Measurements from ENCODE around the gene ANGPT4. TPM values are rescaled to one million over a fixed set of nuclear protein-coding genes. Genes with fewer than 3 reads are reported as not detected.

The ANGPT4 gene
- total and polyA plus RNA-seq, 10 of the 15 experiments (the other 5 are each of a cell fraction or from before 2014, with no cell fraction given) = 0.01 to 0.16 TPM; not detected in 8

GRCh38 chr20:933029-933428 lies 16.9 kb upstream of the ANGPT4 start:
- H3K4me2 ChIP-seq (ENCODE audit: control insufficient read depth, insufficient read depth) = no peak overlapping the region
- no peaks in the 10 kb centered on the region for H4K20me1 ChIP-seq (ENCODE audit: control insufficient read depth, insufficient read depth)
- RAD21 ChIA-PET (ENCODE audit: unreplicated experiment) = interaction anchor here (0.9 kb wide), 1 partner anchor 40 kb away, joined by 3 read pairs; no protein-coding TSS in a partner anchor
- ATAC-seq (no peak), FAIRE-seq (no peak), DNase-seq (ENCODE audit: low read depth, low spot score) (no peak)
- H3K27ac ChIP-seq (ENCODE audit: control insufficient read depth, insufficient read depth) = no peak overlapping the region
- in situ Hi-C loops (cut with MboI) (no loop called here), intact Hi-C loops (cut with micrococcal nuclease; ENCODE audit: unreplicated experiment) (no loop called here)
- no peak overlapping the region for H2AFZ ChIP-seq (ENCODE audit: control insufficient read depth, low read depth, low read length)
- CTCF ChIA-PET = interaction anchor here (0.7 to 1.9 kb wide), 2 partner anchors 23 to 24 kb away, joined by 3 to 6 read pairs; no protein-coding TSS in a partner anchor
- no peak for TF ChIP-seq NBN (IDR thresholded peaks at IDR 0.05)
- no peak for TF ChIP-seq ELK1 (IDR thresholded peaks at IDR 0.05; ENCODE audit: low read depth, low read length)
- TF ChIP-seq BRCA1 (IDR thresholded peaks at IDR 0.05; ENCODE audit: low read depth, low read length) = no peak
- no peak for TF ChIP-seq POU2F2 (IDR thresholded peaks at IDR 0.05; ENCODE audit: borderline replicate concordance, low read depth, low read length)
- no peak for TF ChIP-seq HCFC1 (IDR thresholded peaks at IDR 0.05; ENCODE audit: low read length)
- SMC1A ChIA-PET (ENCODE audit: uncharacterized antibody, unreplicated experiment) = no interaction called here
- no peaks in the 10 kb centered on the region for H3K36me3 ChIP-seq (ENCODE audit: control insufficient read depth in 2 of 2, insufficient read depth in 2 of 2, low read length in 1 of 2)
- no peaks in the 10 kb centered on the region for H3K27me3 ChIP-seq (replicated peaks in 1 of 2; ENCODE audit: control insufficient read depth in 2 of 2, insufficient read depth in 2 of 2, low read length in 1 of 2)
- H3K4me3 ChIP-seq = no peak overlapping the region
- no peak overlapping the region for H3K9ac ChIP-seq (ENCODE audit: control insufficient read depth, insufficient read depth, low read length)
- POLR2A ChIA-PET = no interaction called here
- WGBS (ENCODE audit: insufficient coverage, insufficient replicate concordance, low lambda C conversion rate, missing lambda C conversion rate) = 3% methylated on average over 2 of the region's 2 CpGs
- no peaks in the 10 kb centered on the region for H3K79me2 ChIP-seq (ENCODE audit: control insufficient read depth, insufficient read depth, low read length)
- no TSS peak for BruUV-seq (replicated peaks)
- peaks cover 6% of the 10 kb centered on the region; the same call in 2 of the 3 replicates for H3K9me3 ChIP-seq (replicated peaks; ENCODE audit: control insufficient read depth, insufficient read depth, low read length)
- no peaks in the 10 kb centered on the region for H3K4me1 ChIP-seq (ENCODE audit: control insufficient read depth, insufficient read depth, low read length)

GRCh38 chr20:931401-931800 lies 15.3 kb upstream of the ANGPT4 start:
- WGBS (ENCODE audit: insufficient coverage, insufficient replicate concordance, low lambda C conversion rate, missing lambda C conversion rate) = 5% methylated on average over 1 of the region's 1 CpG
- intact Hi-C loops (cut with micrococcal nuclease; ENCODE audit: unreplicated experiment) = no loop called here
- H3K9ac ChIP-seq (ENCODE audit: control insufficient read depth, insufficient read depth, low read length) = no peak overlapping the region
- POLR2A ChIA-PET = no interaction called here
- peaks cover 6% of the 10 kb centered on the region; the same call in 2 of the 3 replicates for H3K9me3 ChIP-seq (replicated peaks; ENCODE audit: control insufficient read depth, insufficient read depth, low read length)
- FAIRE-seq (no peak), DNase-seq (ENCODE audit: low read depth, low spot score) (no peak), ATAC-seq (no peak)
- RAD21 ChIA-PET (ENCODE audit: unreplicated experiment) = no interaction called here
- no peak overlapping the region for H3K4me3 ChIP-seq
- H4K20me1 ChIP-seq (ENCODE audit: control insufficient read depth, insufficient read depth) = no peaks in the 10 kb centered on the region
- SMC1A ChIA-PET (ENCODE audit: uncharacterized antibody, unreplicated experiment) = no interaction called here
- H3K36me3 ChIP-seq (ENCODE audit: control insufficient read depth in 2 of 2, insufficient read depth in 2 of 2, low read length in 1 of 2) = no peaks in the 10 kb centered on the region
- CTCF ChIA-PET = no interaction called here
- in situ Hi-C loops (cut with MboI) = no loop called here
- no peak overlapping the region for H3K4me2 ChIP-seq (ENCODE audit: control insufficient read depth, insufficient read depth)
- BruUV-seq (replicated peaks) = no TSS peak
- no peaks in the 10 kb centered on the region for H3K4me1 ChIP-seq (ENCODE audit: control insufficient read depth, insufficient read depth, low read length)
- no peaks in the 10 kb centered on the region; a peak in 1 of 4 replicates for H3K27me3 ChIP-seq (replicated peaks in 1 of 2; ENCODE audit: control insufficient read depth in 2 of 2, insufficient read depth in 2 of 2, low read length in 1 of 2)
- H2AFZ ChIP-seq (ENCODE audit: control insufficient read depth, low read depth, low read length) = no peak overlapping the region
- no peak overlapping the region for H3K27ac ChIP-seq (ENCODE audit: control insufficient read depth, insufficient read depth)
- H3K79me2 ChIP-seq (ENCODE audit: control insufficient read depth, insufficient read depth, low read length) = no peaks in the 10 kb centered on the region
- TF ChIP-seq, protein P1, sequence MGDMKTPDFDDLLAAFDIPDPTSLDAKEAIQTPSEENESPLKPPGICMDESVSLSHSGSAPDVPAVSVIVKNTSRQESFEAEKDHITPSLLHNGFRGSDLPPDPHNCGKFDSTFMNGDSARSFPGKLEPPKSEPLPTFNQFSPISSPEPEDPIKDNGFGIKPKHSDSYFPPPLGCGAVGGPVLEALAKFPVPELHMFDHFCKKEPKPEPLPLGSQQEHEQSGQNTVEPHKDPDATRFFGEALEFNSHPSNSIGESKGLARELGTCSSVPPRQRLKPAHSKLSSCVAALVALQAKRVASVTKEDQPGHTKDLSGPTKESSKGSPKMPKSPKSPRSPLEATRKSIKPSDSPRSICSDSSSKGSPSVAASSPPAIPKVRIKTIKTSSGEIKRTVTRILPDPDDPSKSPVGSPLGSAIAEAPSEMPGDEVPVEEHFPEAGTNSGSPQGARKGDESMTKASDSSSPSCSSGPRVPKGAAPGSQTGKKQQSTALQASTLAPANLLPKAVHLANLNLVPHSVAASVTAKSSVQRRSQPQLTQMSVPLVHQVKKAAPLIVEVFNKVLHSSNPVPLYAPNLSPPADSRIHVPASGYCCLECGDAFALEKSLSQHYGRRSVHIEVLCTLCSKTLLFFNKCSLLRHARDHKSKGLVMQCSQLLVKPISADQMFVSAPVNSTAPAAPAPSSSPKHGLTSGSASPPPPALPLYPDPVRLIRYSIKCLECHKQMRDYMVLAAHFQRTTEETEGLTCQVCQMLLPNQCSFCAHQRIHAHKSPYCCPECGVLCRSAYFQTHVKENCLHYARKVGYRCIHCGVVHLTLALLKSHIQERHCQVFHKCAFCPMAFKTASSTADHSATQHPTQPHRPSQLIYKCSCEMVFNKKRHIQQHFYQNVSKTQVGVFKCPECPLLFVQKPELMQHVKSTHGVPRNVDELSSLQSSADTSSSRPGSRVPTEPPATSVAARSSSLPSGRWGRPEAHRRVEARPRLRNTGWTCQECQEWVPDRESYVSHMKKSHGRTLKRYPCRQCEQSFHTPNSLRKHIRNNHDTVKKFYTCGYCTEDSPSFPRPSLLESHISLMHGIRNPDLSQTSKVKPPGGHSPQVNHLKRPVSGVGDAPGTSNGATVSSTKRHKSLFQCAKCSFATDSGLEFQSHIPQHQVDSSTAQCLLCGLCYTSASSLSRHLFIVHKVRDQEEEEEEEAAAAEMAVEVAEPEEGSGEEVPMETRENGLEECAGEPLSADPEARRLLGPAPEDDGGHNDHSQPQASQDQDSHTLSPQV (IDR thresholded peaks at IDR 0.05) = no peak
- no peak for TF ChIP-seq PBX3 (IDR thresholded peaks at IDR 0.05; ENCODE audit: insufficient replicate concordance, low read depth, low read length)
- no peak for TF ChIP-seq TCF12 (IDR thresholded peaks at IDR 0.05; ENCODE audit: low read depth, low read length)
- no peak for TF ChIP-seq RBBP5 (conservative IDR thresholded peaks at IDR 0.05)
- TF ChIP-seq FOXM1 (IDR thresholded peaks at IDR 0.05; ENCODE audit: low read depth, low read length) = no peak
- no peak for TF ChIP-seq RAD51 (IDR thresholded peaks at IDR 0.05)
- TF ChIP-seq ETV6 (conservative IDR thresholded peaks at IDR 0.05 in 1 of 2, IDR thresholded peaks at IDR 0.05 in 1 of 2; ENCODE audit: borderline replicate concordance in 1 of 2, low read depth in 1 of 2) = no peak
